GM21723 (cell line): ENCODE measurements around the gene TSPAN18.

Source experiments
- ATAC-seq: cut with Tn5 transposase; IDR thresholded peaks from one replicate; pipeline ENCODE4 v1.9.1; 2021; ENCODE audit warnings: mild to moderate bottlenecking, moderate library complexity; ENCODE audit not compliant: unreplicated experiment

The TSPAN18 gene

GRCh38 chr11:44952500-44953260, 225.9 kb downstream of the TSPAN18 start:
- no peak for ATAC-seq

DNA sequence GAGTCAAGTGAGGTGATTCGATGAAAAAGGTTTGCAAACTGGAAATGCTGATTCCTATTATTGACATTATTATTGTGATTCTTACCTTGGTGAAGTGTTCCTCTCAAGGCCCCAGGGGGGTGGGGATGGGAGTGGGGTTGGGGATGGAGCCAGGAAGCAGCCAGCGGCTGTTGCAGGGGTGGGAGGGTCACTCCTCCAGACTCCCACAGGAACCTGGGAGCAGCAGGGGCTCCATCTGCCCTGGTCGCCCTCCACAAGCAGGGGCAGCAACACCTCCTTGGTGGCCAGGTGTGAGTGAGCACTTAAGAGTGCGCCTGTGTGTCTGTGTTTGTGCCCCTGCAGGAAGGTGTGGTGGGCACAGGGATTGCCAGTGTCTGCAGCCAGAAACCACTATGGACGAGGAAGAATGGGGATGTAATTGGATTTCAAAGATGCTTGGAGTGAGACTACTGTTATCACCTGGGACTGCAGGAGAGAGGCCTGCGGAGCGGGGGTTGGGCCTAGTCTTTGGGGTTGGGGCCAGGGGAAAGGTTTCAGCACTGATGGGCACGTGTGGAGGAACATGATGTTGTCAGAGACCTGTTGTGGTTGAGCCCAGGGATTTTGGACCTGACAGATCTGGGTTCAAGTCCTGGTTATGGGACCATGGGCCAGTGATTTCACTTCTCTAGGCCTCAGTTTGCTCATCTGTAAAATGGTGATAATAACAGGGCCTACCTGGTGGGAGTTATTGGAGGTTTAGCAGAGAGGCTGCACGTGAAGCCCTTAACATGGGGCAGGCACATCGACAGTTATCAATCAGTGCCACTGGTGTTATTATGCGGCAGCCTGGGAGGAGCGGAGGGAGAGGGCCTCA, 227.5 kb downstream of the TSPAN18 start:
- no peak for ATAC-seq

GRCh38 chr11:44955015-44955738, 228.4 kb downstream of the TSPAN18 start:
- no peak for ATAC-seq

GRCh38 chr11:44957040-44957515, 230.3 kb downstream of the TSPAN18 start:
- no peak for ATAC-seq

- ATAC-seq: no peak
Measured at GRCh38 chr11:44957776-44958564, 231.2 kb downstream of the TSPAN18 start.

DNA sequence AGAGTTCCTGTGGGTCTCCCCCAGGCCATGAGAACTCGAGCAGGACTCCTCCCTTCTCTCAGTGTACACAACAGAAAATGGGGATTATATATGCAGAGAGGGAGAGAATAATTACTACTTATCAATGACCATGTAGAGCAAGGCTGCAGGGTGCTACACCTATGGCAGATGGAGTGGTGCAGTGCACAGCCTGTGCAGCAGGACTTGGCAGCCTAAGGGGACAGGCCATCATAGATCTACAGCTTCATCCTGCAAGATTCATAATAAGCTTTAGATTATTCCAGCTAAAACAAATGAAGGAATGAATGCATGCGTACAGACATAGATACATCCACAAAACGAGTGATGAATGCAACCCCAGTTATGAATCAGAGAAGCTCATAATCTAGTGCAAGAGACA, 232.3 kb downstream of the TSPAN18 start:
- no peak for ATAC-seq

GRCh38 chr11:44960200-44960845, 233.6 kb downstream of the TSPAN18 start:
- ATAC-seq: no peak

- no peak for ATAC-seq
Measured at GRCh38 chr11:44962464-44962863, 235.7 kb downstream of the TSPAN18 start.

DNA sequence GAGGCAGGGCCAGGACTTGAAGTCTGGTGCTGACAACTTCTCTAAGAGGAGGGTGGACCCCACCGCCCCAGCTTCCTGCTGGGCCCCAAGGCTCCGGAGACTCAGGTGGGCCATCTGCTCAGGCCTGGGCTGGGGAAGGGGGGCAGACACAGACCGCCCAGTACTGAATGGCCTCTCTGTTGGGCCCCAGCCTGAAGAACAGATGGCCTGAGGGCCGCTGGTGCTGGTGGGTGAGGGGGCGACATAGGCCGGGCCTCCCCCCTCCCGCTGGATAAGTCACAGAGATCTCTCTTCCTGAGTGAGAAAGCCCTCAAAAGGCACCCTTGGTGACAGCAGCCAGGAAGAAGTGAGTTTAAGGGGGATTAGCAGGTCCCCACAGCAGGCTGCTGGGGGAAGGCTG, 236.4 kb downstream of the TSPAN18 start:
- ATAC-seq: no peak

DNA sequence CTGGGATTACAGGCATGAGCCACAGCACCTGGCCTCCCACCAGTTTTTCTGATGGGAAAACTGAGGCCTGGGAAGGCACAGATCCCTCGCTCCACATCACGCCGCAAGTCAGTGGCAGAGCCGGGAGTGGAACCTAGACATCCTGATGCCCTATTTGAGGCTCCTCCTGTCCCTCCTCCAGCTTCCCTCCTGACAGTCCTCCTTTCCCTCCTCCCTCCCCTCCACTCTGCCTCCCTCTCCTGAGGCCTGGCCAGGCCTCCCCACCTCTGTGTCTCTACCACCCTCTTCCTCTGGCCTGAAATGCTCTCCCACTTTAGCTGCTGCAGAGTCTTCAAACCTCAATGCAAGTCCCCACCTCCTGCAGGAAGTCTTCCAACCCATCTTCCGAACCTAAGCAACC, 237.2 kb downstream of the TSPAN18 start:
- ATAC-seq: no peak

GRCh38 chr11:44964526-44965209, 237.9 kb downstream of the TSPAN18 start:
- no peak for ATAC-seq

DNA sequence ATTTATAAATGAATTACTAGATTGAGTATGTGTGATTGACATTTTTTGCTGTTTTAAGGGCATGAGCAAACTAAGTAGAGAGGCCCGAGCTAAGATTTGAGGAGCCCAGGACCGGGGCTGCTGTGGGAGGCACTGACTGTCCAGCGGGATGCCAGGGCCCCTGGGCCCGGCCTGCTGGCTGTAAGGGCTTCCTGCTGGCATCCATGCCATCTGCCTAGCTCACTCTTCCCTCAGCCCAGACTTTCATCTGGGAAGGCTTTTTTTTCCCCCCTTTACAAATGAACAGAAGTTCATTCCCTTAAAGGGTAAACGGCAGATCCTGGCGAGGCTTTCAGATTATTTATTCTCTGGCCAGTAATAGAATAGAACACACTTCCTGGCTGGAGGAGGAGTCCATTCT, 239.9 kb downstream of the TSPAN18 start:
- ATAC-seq: no peak

- ATAC-seq: no peak
Measured at GRCh38 chr11:44967930-44968496, 241.3 kb downstream of the TSPAN18 start.

DNA sequence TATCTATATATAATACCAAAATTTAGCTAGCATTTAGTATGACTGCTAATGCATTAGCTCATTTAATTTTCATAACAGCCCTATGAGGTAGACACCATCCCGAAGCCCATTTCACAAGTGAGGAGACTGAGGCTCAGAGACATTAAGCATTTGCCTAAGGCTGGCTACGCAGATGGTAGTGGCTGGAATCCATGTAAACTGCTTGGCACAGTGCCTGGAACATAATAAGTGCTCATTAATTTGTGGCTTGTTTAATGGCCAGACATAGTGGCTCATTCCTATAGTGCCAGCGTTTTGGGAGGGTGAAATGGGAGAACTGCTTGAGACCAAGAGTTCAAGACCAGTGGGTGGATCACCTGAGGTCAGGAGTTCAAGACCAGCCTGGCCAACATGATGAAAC, 241.7 kb downstream of the TSPAN18 start:
- no peak for ATAC-seq

DNA sequence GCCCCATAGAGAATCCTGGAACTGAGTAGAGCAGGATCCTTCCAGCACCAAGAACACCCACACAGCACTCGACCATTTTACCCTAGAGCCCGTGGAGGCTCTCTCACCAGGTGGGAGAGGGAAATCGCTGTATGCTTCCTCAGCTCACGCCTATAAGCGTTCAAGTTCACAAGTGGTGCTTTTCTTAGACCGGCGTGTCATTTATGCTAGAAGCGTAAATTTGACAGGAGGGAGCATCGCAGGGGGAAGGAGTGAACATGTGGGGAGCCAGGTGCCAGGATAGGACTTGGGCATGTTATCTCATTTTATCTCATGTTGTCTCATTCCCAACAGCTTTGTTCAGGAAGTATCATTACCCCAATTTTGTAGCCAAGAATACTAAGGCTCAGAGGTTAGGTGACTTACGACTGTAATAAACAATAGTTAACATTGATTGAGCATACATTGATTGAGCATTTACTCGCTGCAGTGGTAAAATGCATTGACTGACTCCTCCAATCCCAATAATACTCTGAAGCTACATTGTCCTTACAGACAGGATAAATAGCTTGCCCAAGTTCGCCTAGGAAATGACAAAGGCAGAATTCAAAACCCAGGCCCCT, 243.0 kb downstream of the TSPAN18 start:
- no peak for ATAC-seq

DNA sequence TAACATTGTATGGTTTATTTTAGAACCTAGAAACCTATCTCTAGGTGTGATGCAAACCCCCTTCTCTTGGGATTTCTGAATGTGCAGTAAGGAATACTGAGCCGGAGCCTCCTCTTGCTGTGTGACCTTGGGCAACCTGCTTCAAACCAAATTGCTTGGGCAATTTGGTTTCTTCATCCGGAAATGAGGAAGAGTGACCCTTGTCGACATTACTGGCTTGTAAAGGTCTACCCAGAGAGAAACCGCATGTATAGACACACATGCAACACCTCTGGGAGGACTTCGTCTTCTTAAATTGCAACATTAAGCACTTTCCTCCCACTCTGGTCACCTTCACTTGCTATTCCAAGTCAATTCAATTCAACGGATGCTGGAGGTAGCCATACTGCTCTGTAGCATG, 243.5 kb downstream of the TSPAN18 start:
- no peak for ATAC-seq

DNA sequence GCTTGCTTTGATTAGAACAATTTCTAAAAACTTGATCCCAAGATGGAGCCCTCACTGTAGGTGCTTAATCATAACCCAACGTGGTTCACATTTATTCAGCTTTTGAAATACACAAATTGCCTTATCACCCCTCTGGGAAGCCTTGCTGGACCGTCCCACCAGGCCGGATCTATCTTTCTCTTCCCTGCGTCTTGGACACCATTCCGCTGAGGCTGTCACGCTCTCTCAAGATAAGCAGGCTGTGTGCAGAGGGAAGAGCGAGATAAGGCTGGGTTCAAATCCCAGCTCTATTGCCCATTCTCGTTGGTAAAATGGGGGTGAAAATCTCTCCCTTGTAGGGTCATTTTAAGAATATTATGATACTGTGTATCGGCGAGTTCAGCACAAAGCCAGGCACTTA, 244.4 kb downstream of the TSPAN18 start:
- no peak for ATAC-seq

GRCh38 chr11:44972746-44973435, 246.1 kb downstream of the TSPAN18 start:
- ATAC-seq: no peak
